GM21737 (cell line): ENCODE measurements around the gene OPN1SW.

Experiments
- ATAC-seq: cut with Tn5 transposase; IDR thresholded peaks from one replicate; pipeline ENCODE4 v1.9.1; 2021; ENCODE audit warnings: mild to moderate bottlenecking, moderate library complexity; ENCODE audit not compliant: unreplicated experiment

Gene OPN1SW

DNA sequence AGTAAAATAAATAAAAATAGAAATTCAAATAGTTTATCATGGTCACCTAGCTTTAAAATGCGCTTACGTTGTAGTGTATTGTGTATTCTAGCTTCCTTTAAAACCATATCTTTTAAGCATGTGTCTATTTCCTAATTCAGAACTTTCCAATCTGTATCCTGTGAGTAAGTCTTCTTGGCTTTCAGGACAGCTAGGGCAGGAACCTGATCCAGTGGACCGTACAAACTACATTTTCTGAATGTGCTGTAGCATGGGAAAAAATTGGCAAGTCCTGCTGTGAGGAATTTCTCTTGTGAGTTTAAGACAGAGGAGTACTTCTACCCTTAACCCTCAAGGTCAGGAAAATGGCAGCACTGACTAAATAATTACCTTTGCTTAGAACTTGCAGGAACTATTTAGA, 12.1 kb downstream of the OPN1SW start:
- ATAC-seq, result no peak

DNA sequence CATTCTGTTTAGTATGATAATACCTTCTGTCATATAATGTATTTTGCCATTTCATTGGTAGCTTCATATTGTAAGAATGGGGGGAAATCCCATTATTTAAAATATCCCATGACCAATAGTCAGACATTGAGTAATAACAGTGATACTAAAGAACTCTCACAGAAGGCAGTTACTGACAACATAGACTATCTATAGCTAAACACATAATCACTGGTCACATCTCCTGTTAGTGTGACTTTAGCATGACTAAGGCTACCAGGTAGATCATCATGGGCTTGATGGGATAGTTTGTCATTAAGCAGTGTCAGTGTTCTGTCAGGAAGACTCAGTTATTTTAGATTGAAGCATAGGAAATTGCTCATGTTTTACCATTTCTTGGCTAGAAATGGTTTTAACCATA, 16.4 kb downstream of the OPN1SW start:
- ATAC-seq, result no peak

DNA sequence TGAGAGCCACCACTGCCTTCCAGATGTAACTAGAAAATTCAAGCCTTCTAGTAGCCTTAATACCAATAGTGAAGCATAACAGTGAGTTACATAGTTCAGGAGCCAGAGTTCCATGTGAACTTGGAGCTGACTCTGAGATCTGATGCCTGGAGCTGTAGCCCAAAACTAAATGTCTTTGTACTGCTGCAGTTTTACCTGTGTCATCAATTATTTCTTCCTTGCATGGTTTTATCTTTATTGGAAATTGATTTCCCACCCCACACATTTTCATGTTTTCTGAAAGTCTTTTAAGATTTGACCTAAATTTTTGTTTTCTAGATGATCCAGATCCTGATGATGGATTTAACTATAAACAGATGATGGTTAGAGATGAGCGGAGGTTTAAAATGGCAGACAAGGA, 17.0 kb downstream of the OPN1SW start:
- no peak for ATAC-seq

DNA sequence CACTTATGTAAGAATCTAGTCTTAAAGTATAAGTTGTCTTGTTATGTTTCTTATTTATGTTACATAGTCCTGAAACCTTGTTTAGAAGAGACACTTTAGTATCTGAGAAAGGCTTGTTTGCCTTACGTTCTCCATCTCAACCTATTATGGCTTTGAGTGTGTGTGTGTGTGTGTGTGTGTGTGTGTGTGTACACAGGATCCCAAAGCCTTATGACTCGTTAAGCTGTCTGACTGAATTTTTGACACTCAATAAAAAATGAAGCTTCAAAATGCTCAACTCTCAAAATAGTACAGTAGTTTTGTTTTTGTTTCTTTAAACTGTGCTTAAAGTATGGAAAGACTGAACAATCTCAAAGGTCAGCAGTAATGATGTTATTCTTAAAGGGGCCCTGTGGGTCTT, 18.4 kb downstream of the OPN1SW start:
- ATAC-seq, result no peak

DNA sequence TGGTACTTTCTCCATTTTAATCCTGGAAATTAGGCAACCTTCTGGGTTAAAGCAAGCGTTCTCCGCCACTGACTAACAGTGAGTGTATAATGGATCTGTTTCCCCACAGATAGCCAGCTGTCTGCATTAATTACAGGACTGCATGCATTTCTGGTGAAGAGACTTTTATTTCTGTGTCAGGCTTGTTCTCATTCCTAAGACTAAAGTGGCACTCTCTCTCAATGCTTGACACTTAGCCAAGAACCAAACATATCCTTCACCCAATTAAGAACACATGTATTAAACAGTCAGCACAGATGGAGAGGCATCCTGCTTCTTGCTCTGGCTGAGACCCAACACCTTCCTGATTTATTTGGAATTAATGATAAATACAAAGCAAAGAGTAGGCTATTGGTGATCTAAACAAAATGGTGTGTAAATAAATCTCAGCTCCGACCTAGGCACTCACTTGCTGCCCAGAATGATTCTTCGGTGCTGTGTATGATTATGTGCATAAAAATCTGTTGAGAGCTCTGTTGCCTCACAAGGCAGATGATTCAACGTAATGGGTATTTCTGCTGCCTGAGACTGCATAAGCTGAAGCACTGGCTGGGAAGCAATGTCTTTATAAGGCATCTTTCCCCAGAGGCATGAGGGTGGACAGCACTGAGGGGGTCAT, 19.6 kb downstream of the OPN1SW start:
- no peak for ATAC-seq

DNA sequence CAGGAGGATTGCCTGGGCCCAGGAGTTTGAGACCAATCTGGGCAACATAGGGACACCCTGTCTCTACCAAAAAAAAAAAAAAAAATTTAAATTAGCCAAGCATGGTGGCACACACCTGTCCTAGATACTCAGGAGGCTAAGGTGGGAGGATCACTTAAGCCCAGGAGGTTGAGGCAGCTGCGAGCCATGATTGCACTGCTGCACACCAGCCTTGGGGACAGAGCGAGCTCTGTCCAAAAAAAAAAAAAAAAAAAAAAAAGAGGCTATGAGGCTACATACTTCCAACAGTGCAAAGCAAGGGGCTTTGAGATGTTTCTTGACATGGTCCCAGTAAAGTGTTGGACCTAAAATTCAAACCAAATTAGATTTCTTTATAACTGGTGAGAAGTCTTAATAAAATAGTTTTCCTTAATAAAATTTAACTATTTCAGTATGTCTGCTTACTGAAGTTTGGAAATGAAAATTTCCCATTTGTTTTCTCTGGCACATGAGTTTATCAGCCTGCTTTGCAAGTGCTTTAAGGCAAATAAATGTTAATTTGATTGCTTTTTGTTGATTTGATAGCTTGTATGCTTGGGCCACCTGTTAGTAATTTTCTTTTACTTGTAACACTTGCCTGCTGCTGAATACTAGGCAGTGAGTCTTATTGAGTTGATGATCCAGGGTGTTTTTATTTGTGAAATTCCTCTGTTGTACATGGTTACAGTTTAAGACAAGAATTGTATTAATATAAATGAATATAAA, 20.3 kb downstream of the OPN1SW start:
- no peak for ATAC-seq

DNA sequence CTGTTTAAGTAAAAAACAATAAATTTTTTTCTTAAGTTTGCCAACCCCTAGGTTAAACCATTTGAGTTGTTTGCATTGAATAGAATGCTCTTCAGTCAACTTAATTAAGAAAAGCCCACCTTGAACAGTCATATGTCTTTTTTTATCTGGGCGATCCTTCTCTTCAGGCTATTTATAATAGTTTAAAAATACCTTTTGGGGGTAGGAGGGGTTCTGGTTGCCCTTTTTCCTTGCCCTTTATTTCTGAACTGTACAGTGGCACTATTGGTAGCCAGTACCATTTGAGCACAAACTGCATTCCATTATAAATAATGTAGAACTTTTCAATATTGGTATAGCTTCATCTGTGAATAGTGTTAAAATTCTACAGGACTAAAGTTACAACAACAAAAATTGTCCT, 23.3 kb downstream of the OPN1SW start:
- ATAC-seq, result no peak

DNA sequence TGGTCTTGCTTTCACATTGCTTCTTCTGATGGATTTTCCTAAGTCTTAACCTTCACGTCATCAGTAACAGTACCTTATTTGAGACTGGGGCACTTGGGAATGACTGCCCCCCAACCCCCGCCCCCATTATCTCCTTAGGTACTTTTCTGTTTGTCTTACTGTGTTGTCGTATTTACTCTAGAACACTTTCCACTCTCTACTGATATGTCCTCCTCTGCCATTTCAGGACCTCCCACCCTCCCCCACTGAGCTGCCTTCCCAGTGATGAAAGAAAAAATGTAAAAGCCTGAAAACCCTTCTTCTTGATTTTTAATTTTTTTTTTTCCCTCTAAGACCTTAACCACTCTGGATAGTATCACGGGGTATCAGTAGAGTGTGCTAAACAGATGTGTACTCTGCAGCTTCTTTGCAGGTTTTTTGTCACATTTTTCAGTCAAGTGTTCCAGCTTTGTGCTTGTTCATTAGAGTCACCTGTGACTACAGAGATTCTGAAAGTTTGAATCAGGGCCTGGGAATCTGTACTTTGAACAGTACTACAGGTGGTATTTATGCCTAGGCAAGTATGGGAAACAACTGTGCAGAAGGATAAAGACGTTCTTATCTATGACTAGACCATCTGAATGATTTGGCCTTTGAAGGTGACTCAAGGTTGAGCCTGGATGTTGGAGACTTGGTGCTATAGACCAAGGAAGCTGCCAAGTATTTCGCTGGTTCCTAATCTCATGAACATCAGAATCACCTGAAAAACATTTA, 28.1 kb downstream of the OPN1SW start:
- no peak for ATAC-seq

DNA sequence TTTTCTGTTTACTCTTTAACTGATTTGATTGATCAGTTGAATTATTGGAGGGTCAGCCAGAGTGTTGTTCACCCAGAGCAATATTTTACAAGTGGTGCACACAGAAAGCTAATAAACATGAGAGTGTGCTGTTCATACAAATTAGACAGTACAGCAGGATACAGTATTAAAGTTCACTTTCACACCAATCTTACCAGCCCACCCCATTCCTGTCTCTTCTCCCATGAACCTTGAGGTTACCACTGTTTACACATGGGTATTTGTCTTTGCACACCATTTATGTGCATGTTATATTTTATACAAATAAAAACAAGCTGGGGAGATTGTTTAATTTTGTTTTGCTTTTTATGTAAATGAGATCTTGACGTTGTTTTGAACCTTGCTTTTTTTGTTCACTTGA, 29.9 kb downstream of the OPN1SW start:
- ATAC-seq, result no peak

DNA sequence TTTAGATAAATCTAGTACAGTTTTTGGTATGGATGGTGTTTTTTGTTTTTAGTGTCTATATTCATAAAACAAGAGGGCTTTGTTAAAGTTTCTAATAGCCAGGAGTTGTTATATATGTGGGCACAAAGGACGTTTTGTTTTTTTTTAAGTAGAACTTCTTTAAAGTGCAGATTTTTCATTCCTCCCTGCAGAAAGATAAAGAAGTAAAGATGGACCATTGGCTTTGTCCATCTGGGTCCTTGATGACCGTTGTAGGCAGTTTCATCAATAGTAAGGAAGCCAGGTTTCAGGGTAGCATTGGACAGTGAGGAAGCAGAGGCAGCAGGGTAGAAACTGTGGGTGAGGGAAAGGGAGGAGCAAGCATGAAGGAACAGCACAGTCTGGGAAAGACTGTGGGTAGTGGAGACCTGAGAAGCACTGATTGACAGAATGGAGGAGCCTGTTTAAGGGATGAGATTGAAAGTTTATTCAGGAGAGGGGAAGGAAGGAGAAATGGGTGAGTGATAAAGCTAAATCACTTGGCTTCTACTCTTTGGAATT, 31.2 kb downstream of the OPN1SW start:
- ATAC-seq, result no peak

DNA sequence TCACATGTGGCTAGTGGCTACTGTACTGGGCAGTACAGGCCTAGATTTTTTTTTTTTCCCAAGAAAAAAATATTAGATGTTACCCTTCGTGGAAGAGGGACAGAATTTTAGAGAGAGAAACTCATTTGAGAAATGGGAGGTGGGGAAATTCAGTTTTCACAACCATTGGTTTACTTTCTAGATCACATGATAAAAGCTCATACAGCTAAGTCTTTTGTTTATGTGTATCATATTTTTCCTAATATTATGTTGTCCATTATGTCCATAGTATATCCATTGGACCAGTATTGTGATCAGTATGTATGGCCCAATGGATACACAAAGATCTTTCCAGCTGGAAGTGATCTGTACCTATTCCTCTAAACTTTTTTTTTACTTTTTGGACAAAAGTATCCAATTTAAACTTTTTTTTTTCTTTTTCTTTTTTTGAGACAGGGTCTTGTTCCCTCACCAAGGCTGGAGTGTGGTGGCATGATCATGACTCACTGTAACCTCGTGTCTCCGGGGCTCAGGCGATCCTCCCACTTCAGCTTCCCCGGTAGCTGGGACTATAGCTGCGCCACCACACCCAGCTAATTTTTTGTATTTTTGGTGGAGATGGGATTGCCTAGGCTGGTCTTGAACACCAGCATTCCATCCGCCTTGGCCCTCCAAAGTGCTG, 32.4 kb downstream of the OPN1SW start:
- ATAC-seq, result no peak

DNA sequence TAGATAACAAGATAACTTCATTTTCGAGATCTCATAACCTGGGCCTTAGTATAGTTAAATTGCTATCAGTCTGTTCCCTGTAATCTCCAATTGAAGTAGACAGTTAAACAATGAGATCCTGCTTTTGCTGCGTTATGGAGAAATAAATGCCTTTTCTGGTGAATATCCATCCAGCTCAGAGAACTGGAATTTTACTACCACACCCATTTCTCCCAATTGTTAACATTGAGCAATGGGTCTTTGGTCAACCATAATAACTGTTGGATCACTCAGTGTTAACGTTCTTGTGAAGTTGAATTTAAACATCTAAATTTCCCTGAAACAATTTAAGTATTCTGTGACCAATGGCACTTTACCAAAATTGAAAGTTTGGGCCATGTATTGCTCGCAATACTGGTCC, 33.4 kb downstream of the OPN1SW start:
- no peak for ATAC-seq

DNA sequence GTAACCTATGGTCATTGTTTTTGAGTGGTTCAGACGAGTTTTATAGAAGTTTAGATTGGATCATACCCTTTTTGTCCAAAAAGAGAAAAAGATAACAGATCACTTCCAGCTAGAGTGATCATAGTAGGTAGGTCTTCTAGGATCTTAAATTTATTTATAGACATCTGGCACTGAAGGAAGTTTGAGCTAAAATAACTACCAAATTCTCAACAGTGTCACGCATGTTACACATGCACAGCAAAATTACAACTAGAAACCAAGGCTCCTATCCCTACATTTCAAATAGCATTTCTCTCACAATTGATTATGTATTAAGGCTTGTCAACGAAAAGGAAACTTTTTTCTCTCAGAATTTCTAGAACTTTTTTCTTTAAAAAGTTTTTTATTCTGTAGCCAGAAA, 34.1 kb downstream of the OPN1SW start:
- no peak for ATAC-seq

DNA sequence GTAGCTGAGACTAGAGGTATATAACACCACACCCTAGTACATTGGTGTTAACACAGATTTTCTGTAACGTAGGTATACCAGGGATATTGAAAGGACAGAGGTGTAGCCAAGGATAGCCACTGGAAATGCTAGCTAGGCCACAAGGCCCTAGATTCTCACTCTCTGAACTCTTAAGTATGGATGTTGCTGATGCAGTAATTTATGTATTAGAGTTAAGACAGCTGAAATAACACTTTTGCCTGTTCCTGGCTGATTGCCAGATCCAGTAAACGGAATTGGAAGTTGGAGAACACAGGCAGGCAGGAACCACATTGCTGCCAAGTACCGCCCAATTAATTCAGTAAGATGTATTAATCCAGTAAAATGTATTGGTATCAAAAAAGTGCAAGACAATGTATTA, 34.6 kb downstream of the OPN1SW start:
- ATAC-seq, result no peak

DNA sequence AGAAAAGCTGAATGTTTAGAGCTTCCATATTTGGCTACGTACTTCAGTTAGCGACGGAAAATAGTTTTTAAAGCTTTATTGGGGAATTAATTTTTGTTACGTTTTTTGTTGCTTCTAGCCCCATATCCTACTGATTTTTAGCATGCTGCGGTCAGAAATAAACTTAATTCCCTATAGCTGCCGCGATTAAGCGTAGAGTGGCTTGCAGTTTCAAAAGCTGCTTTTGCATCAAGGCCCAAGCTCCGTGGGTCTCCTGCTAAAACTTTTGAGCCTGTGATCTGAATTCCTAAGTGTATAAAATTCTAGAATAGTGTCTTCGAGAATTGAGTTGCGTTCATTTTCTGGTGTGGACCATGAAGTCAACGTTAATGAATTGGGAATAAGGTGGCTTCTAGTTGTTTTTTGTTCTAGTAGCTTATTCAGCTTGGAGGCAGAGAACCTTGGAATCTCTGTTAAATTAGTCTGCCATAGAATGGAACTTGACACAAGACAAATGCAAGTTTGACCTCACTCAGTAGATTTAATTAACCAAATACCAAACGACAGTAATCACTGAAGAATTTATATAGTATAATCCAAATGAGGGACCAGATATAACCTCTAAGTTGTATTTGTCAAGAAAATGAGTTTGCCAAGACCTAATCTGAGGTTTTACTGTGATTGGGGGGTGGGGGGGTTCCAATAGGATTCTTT, 35.5 kb downstream of the OPN1SW start:
- no peak for ATAC-seq

DNA sequence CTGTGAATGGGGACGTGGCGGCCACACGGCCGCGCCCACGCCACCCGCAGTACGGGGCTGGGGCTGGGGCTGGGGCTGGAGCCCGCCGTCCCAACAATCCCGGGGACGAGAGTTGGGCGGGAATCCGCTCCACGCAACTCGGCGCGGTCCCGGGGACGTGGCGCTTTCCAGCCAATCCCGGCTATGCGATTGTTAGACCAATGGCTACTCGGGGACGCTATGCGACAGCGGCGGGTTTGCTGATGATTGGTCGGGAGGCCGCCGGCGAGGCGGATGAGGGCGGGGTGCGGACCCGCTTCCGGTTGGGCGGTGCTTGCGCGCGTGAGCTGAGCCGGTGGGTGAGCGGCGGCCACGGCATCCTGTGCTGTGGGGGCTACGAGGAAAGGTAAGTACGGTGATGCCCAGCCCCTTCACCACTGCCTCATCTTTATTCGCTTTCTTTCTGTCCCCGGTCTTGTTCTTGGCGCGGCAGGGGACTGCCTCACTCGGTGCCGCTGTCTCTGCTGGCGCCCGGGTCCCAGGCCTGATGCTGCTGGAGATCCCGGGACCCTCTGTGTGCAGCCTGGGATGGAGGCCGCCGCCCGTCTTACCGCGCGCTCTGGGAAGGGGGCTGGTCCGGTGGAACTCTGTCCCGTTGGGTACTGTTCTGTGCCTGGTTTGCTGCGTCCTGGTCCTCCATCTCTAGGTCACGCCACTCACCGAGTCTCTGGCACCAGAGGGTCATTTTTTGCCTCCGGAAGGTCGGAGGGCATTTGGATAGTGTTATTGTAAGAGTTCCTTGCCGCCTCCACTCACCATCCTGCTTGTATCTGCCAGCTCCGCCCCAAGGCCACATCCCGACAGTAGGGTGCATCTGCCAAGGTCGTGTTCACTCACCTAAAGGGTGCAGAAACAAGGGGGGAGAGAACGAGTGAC, 36.3 kb downstream of the OPN1SW start, which contains the start of gene CALU:
Gene CALU (plus strand): TSS at position 312 of the 915 bp plus-strand sequence. CDS start 9,225 bp downstream, outside the sequence.
- ATAC-seq, result peak; percentile 97

DNA sequence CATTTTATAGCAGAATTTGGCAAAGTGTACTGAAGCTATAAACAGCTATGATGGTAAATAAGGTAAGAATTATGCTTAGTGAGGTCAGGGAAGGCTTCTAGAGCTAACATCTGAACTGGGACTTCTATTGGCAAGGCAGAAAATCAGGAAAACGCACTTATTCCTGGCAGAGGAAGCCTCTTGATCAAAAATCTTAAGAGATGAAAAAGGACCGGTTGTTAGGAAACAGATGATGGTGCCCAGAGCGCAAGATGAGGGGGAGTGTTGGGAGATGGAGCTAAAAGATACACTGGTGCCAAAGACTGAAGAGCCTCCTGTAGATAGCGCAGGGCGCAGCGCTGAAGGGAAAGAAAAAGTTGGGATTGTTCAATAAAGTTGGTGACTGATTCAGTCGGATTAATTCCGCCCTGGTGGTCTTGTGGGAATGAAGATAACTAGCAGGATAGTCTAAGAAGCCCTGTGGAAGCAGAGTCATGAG, 37.0 kb downstream of the OPN1SW start:
- ATAC-seq, result peak; percentile 6

DNA sequence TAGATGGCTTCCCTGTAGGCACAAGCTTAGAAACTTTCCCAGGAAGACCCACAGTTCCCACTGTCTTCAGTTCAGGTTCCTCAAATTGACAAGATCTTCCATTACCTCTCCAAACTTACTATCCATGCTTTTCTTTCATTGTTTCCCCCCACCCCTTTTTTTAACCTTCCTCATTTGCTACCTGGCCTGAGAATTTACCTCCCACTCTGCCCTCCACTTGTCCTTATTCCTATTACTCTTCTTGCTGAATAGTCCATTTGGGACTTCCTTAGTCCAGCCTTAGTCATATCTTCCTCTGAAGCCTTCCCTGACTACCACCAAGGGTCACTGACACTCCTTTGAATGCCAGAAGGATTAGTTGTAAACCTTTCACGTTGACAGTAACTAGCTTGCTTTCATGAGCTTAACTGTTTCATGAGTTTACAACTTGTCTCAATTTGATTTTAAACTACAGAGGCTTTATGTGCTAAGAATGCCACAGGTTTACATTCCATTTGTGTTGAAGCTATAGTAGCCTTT, 37.7 kb downstream of the OPN1SW start:
- ATAC-seq, result no peak

DNA sequence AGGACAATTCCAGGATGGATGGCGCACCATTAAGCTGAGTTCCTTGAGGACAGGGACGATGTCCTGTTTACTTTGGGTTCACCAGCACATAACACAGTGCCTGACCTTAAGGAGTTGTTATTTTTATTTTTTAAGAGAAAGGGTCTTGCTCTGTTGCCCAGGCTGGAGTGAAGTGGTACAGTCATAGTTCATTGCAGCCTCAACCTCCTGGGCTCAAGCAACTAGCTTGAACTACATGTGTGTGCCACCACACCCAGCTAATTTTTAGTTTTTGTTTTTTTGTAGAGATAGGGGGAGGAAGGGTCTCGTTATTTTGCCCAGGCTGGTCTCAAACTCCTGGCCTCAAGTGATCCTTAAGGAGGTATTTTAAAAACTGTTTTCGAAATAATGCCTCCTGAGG, 38.2 kb downstream of the OPN1SW start:
- ATAC-seq, result no peak
